Effector memory CD4-positive, alpha-beta T cell (primary cell): Measurements from ENCODE around the gene BAIAP2.
"Not testable (repeated sequence)": the region's sequence is repeated elsewhere in the genome, so short reads cannot be mapped to it uniquely, and the experiment has no call there.

ENCODE experiments used
- DNase-seq, 3 donors: peaks; one replicate each; pipeline ENCODE4 v3.0.0-alpha.2; 2020
- H3K27ac ChIP-seq: 2 replicates; pipeline ENCODE4 v1.7.0; 2013; ENCODE audit warnings: mild to moderate bottlenecking, low read length, moderate library complexity; ENCODE audit not compliant: insufficient read depth, poor library complexity, severe bottlenecking
- H3K27me3 ChIP-seq: replicated peaks from 2 replicates; pipeline ENCODE4 v1.7.0; 2013; ENCODE audit warnings: mild to moderate bottlenecking, low read length; ENCODE audit not compliant: insufficient read depth, control insufficient read depth, poor library complexity, severe bottlenecking
- H3K36me3 ChIP-seq: 2 replicates; pipeline ENCODE4 v1.7.0; 2013; ENCODE audit warnings: mild to moderate bottlenecking, low read length, moderate library complexity; ENCODE audit not compliant: control insufficient read depth, insufficient read depth
- H3K4me1 ChIP-seq: 2 replicates; pipeline ENCODE4 v1.7.0; 2013; ENCODE audit warnings: low read length, mild to moderate bottlenecking; ENCODE audit not compliant: control insufficient read depth, insufficient read depth, poor library complexity, severe bottlenecking
- H3K4me3 ChIP-seq: 2 replicates; pipeline ENCODE4 v1.7.0; 2013; ENCODE audit warnings: low read length, low read depth, mild to moderate bottlenecking; ENCODE audit not compliant: insufficient read depth, poor library complexity, severe bottlenecking
- H3K9me3 ChIP-seq: 2 replicates; pipeline ENCODE4 v1.7.0; 2013; ENCODE audit warnings: mild to moderate bottlenecking, low read length, moderate library complexity; ENCODE audit not compliant: control insufficient read depth

BAIAP2 gene

DNA sequence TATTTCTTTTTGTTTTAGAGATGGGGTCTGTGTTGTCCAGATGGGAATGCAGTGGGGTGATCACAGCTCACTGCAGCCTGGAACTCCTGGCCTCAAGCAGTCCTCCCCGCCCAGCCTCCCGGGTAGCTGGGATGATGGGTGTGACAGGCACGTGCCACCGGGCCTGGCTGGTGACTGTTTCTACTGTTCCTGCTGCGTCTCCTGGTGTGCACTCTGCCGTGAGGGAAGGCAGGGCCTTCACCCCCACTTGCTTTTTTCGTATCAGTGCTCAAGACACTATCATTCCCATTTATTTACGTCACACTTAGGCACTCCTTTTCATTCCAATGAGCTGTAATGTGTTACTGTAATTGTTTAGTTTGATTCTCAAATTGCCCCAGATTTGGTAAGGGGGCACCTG, 105.1 kb downstream of the BAIAP2 start:
- H3K4me3 ChIP-seq = no peak overlapping the region
- no peak overlapping the region for H3K27ac ChIP-seq
- H3K9me3 ChIP-seq = no peaks in the 10 kb centered on the region
- no peaks in the 10 kb centered on the region for H3K4me1 ChIP-seq
- no peaks in the 10 kb centered on the region for H3K27me3 ChIP-seq
- DNase-seq = no peak
- H3K36me3 ChIP-seq = no peaks in the 10 kb centered on the region

DNA sequence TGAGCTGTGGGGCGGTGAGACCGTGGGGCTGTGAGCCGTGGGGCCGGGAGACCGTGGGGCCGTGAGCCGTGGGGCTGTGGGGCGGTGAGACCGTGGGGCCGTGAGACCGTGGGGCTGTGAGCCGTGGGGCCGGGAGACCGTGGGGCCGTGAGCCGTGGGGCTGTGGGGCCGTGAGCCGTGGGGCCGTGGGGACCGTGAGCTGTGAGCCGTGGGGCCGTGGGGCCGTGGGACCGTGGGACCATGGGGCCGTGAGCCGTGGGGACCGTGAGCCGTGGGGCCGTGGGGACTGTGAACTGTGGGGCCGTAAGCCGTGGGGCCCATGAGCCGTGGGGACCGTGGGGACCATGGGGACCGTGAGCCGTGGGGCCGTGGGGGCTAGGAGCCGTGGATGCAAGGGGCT, 105.7 kb downstream of the BAIAP2 start:
- no peak for DNase-seq
- Histone ChIP-seq H3K27me3 (no peaks in the 10 kb centered on the region), H3K27ac (no peak overlapping the region), H3K9me3 (no peaks in the 10 kb centered on the region), H3K4me3 (no peak overlapping the region), H3K4me1 (no peaks in the 10 kb centered on the region), H3K36me3 (no peaks in the 10 kb centered on the region)

DNA sequence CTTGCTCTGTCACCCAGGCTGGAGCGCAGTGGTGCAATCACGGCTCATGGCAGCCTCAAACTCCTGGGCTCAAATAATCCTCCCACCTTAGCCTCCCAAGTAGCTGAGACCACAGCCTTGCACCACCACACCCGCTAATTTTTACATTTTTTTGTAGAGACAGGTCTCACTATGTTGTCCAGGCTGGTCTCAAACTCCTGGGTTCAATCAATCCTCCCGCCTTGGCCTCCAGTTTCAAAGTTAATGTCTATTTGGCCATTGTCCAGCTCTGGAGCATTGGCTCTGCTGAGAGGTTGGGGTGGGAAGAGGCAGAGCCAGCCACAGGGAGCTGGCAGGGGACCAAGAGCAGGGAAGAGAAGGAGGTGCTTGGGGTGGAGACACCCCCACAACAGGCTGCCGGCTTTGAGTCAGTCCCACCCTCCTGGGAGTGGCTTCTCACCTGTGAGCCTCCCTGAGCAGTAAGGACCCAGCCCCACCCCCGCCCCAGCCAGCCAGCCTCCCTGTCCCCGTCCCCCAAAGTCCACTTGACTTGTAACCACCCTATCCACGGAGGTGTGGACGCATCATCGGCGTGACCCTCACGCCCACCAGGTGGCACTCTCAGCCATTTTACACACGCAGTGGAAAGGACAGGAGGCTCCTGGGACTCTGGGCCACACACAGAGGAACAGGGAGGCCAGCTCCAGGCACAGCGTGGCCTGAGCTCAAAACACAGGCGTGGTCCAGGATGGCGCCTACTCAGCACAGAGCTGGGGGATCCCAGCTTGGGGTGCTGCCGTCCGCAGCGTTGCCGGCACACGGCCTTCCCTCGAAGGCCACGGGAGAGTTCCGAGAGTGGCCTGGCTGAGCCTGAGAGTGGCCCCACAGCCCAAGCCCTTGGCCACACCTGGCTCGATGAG, 107.6 kb downstream of the BAIAP2 start:
- Histone ChIP-seq H3K27ac (no peak overlapping the region), H3K4me3 (no peak overlapping the region)

GRCh38 chr17:81143200-81143527, 108.2 kb downstream of the BAIAP2 start:
- no peaks in the 10 kb centered on the region for H3K4me1 ChIP-seq
- H3K27ac ChIP-seq = no peak overlapping the region
- no peak overlapping the region for H3K4me3 ChIP-seq
- no peaks in the 10 kb centered on the region for H3K36me3 ChIP-seq
- H3K9me3 ChIP-seq = no peaks in the 10 kb centered on the region
- DNase-seq = no peak
- H3K27me3 ChIP-seq = no peaks in the 10 kb centered on the region

More for the DNA sequence above, 107.6 kb downstream of the BAIAP2 start:
- H3K36me3 ChIP-seq = no peaks in the 10 kb centered on the region
- H3K9me3 ChIP-seq = no peaks in the 10 kb centered on the region
- no peaks in the 10 kb centered on the region for H3K4me1 ChIP-seq
- H3K27me3 ChIP-seq = no peaks in the 10 kb centered on the region
- DNase-seq = peak in 2 of 3 donors; percentile 23 to 45

GRCh38 chr17:81143717-81144422, 108.9 kb downstream of the BAIAP2 start:
- Histone ChIP-seq H3K27ac (no peak overlapping the region), H3K9me3 (no peaks in the 10 kb centered on the region), H3K4me3 (no peak overlapping the region), H3K36me3 (no peaks in the 10 kb centered on the region), H3K4me1 (no peaks in the 10 kb centered on the region), H3K27me3 (no peaks in the 10 kb centered on the region)
- no peak for DNase-seq

DNA sequence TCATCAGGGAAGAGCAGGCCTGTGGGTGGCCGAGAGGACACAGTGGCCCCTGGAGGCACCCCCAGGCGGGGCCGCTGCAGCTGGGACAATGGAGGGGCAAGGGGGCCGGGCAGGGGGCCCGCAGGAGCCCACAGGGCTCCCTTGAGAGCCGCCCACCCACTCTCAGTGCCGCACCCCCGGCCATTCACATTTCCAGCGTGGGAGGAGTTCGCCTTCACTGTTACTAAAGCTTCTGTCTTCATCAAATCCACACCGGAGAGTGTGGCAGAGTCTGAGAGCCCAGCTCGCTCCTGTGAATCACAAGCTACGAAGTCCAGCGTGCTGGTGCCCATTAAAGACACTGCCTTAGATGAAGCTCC, 109.5 kb downstream of the BAIAP2 start:
- H3K4me1 ChIP-seq = no peaks in the 10 kb centered on the region
- H3K36me3 ChIP-seq = no peaks in the 10 kb centered on the region
- H3K4me3 ChIP-seq = no peak overlapping the region
- H3K9me3 ChIP-seq = no peaks in the 10 kb centered on the region
- DNase-seq = no peak
- no peak overlapping the region for H3K27ac ChIP-seq
- no peaks in the 10 kb centered on the region for H3K27me3 ChIP-seq

DNA sequence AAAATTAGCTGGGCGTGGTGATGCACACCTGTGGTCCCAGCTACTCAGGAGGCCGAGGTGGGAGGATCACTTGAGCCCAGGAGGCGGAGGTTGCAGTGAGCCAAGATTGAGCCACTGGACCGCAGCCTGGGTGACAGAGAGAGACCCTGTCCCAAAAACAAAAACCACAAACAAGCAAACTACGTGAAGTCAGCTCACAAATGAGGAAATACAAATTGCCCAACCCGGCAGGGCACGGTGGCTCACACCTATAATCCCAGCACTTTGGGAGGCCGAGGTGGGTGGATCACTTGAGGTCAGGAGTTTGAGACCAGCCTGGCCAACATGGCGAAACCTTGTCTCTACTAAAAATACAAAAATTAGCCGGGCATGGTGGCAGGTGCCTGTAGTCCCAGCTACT, 111.3 kb downstream of the BAIAP2 start:
- not testable (repeated sequence) for H3K27me3 ChIP-seq, H3K36me3 ChIP-seq, H3K9me3 ChIP-seq, H3K4me3 ChIP-seq, H3K27ac ChIP-seq, H3K4me1 ChIP-seq, DNase-seq

- no peaks in the 10 kb centered on the region for H3K27me3 ChIP-seq
- H3K4me3 ChIP-seq = no peak overlapping the region
- no peaks in the 10 kb centered on the region for H3K4me1 ChIP-seq
- no peaks in the 10 kb centered on the region for H3K9me3 ChIP-seq
- H3K27ac ChIP-seq = no peak overlapping the region
- DNase-seq = no peak
- no peaks in the 10 kb centered on the region for H3K36me3 ChIP-seq
Observed at GRCh38 chr17:81147701-81148100, 112.8 kb downstream of the BAIAP2 start.

GRCh38 chr17:81148571-81148970, 113.6 kb downstream of the BAIAP2 start:
- H3K27ac ChIP-seq = no peak overlapping the region
- no peaks in the 10 kb centered on the region for H3K27me3 ChIP-seq
- no peaks in the 10 kb centered on the region for H3K4me1 ChIP-seq
- no peaks in the 10 kb centered on the region for H3K36me3 ChIP-seq
- no peak overlapping the region for H3K4me3 ChIP-seq
- H3K9me3 ChIP-seq = no peaks in the 10 kb centered on the region
- DNase-seq = no peak

- Histone ChIP-seq H3K4me3 (no peak overlapping the region), H3K9me3 (no peaks in the 10 kb centered on the region), H3K27ac (no peak overlapping the region), H3K4me1 (no peaks in the 10 kb centered on the region), H3K27me3 (no peaks in the 10 kb centered on the region), H3K36me3 (no peaks in the 10 kb centered on the region)
- DNase-seq = no peak
Observed at GRCh38 chr17:81148986-81149533, 114.1 kb downstream of the BAIAP2 start.
